Measurements from ENCODE around the gene NUCB1. TPM values are rescaled to one million over a fixed set of nuclear protein-coding genes. Genes with fewer than 3 reads are reported as not detected.

The NUCB1 gene
- total RNA-seq, 1 experiment from 2014 or later, result 153 TPM

GRCh38 chr19:48928164-48929025, 28.3 kb downstream of the NUCB1 start:
- H3K4me3 Mint-ChIP-seq, result no peak overlapping the region
- ChIA-PET POLR2A (no interaction called here), CTCF (interaction anchor here (0.6 to 1.6 kb wide), 3 partner anchors 8 to 42 kb away, joined by 3 to 4 read pairs (median 4); no protein-coding TSS in a partner anchor)
- H3K4me1 Mint-ChIP-seq, result peaks cover 2% of the 10 kb centered on the region
- no peak for DNase-seq (ENCODE audit: low spot score)
- H3K27me3 Mint-ChIP-seq (ENCODE audit: low read depth), result peaks cover 33% of the 10 kb centered on the region
- no peaks in the 10 kb centered on the region for H3K36me3 Mint-ChIP-seq
- TF ChIP-seq CBFB (CRISPR knock-in tag; IDR thresholded peaks at IDR 0.05; ENCODE audit: low read depth) (no peak), MYBL2 (CRISPR knock-in tag; IDR thresholded peaks at IDR 0.05) (no peak), GABPB1 (CRISPR knock-in tag; IDR thresholded peaks at IDR 0.05) (no peak), FOXK1 (CRISPR knock-in tag; IDR thresholded peaks at IDR 0.05) (no peak), ZNF317 (CRISPR knock-in tag; IDR thresholded peaks at IDR 0.05; ENCODE audit: borderline replicate concordance, low read depth) (no peak), ELF4 (CRISPR knock-in tag; IDR thresholded peaks at IDR 0.05; ENCODE audit: low read depth) (no peak), TP53 (CRISPR knock-in tag; IDR thresholded peaks at IDR 0.05) (no peak), ZNF138 (CRISPR knock-in tag; conservative IDR thresholded peaks at IDR 0.05) (no peak), USF2 (CRISPR knock-in tag; IDR thresholded peaks at IDR 0.05) (no peak), ZBTB21 (CRISPR knock-in tag; IDR thresholded peaks at IDR 0.05; ENCODE audit: borderline replicate concordance) (no peak), FOXJ3 (CRISPR knock-in tag; IDR thresholded peaks at IDR 0.05; ENCODE audit: borderline replicate concordance) (no peak), ZNF532 (CRISPR knock-in tag; IDR thresholded peaks at IDR 0.05; ENCODE audit: borderline replicate concordance) (no peak), MLX (CRISPR knock-in tag; IDR thresholded peaks at IDR 0.05) (no peak)
- no peaks in the 10 kb centered on the region for H3K9me3 Mint-ChIP-seq
- H3K27ac Mint-ChIP-seq, result no peak overlapping the region
- ATAC-seq, result no peak

GRCh38 chr19:48933382-48933932, 33.3 kb downstream of the NUCB1 start, which contains the start of gene DHDH:
Gene DHDH, plus strand, starts transcription at chr19:48933699. Its CDS starts 23 bp downstream, at chr19:48933722.
- CTCF ChIA-PET, result interaction anchor here (0.6 to 2.6 kb wide), 14 partner anchors 13 to 127 kb away, joined by 3 to 33 read pairs (median 4); partner anchors contain the start of genes GYS1, NUCB1, PPP1R15A and RUVBL2
- Mint-ChIP-seq H3K27me3 (ENCODE audit: low read depth) (peaks cover 53% of the 10 kb centered on the region), H3K4me3 (peak within 1 kb of the TSS; percentile 87), H3K9me3 (no peaks in the 10 kb centered on the region), H3K36me3 (no peaks in the 10 kb centered on the region; the same call in 1 of the 2 replicates), H3K27ac (peak within 1 kb of the TSS; percentile 34), H3K4me1 (peaks cover 17% of the 10 kb centered on the region)
- DNase-seq (ENCODE audit: low spot score) (peak; percentile 98), ATAC-seq (peak; percentile 94)
- POLR2A ChIA-PET, result interaction anchor here (1.0 to 1.9 kb wide), 5 partner anchors 15 to 138 kb away, joined by 3 to 5 read pairs (median 3); partner anchors contain the start of genes GYS1, NUCB1 and RUVBL2
- TF ChIP-seq CREM (CRISPR knock-in tag; IDR thresholded peaks at IDR 0.05) (no peak), TP53 (CRISPR knock-in tag; IDR thresholded peaks at IDR 0.05) (no peak), IRF1 (CRISPR knock-in tag; IDR thresholded peaks at IDR 0.05) (no peak), GABPB1 (CRISPR knock-in tag; IDR thresholded peaks at IDR 0.05) (no peak), ATF3 (CRISPR knock-in tag; conservative IDR thresholded peaks at IDR 0.05) (no peak), JUN (CRISPR knock-in tag; IDR thresholded peaks at IDR 0.05) (no peak), NR1H2 (CRISPR knock-in tag; IDR thresholded peaks at IDR 0.05) (no peak), ZBTB43 (CRISPR knock-in tag; IDR thresholded peaks at IDR 0.05) (0 out of 2 replicates have a peak, but pooled peaks have one; percentile 22), GTF2I (CRISPR knock-in tag; conservative IDR thresholded peaks at IDR 0.05) (no peak), ZNF423 (CRISPR knock-in tag; IDR thresholded peaks at IDR 0.05) (no peak), NFE2L1 (CRISPR knock-in tag; IDR thresholded peaks at IDR 0.05) (no peak), PRRX2 (CRISPR knock-in tag; IDR thresholded peaks at IDR 0.05) (no peak)

Measured in WTC11 (cell line).